GM12878 (cell line): ENCODE results near the gene SCGB3A1. TPM values are rescaled to one million over a fixed set of nuclear protein-coding genes. Genes with fewer than 3 reads are reported as not detected.

ENCODE experiments used
- JUND ChIP-seq: IDR thresholded peaks from 2 replicates; pipeline ENCODE4 v1.6.1; 2012; ENCODE audit warnings: low read depth, mild to moderate bottlenecking, low read length, improper control_type of control experiment, moderate library complexity
- ZNF687 ChIP-seq: fragments of 450-650 bp; IDR thresholded peaks from 2 replicates; pipeline ENCODE4 v1.6.1; 2017; ENCODE audit warnings: mild to moderate bottlenecking, moderate library complexity
- polyA plus RNA-seq, 11 experiments: library from polyadenylated mRNA; depleted of rRNA in 4 of 11; unstranded in 6 of 11; stranded (reverse) in 5 of 11; fragments of >200 nt; fragmentation: Nextera tagmentation in 4 of 11; fragmentation: Illumina TruSeq in 1 of 11; extraction: Ambion mirVana in 4 of 11; extraction: Trizol in 1 of 11; gene quantifications; 1 replicate in 1 of 11; 2 replicates in 10 of 11; pipeline versions ENCODE4 v1.2.1 to v1.2.3, GENCODE V29; 2011 to 2016; ENCODE audit warnings: inconsistent platforms in 2 of 11, missing spikeins in 2 of 11, low read depth in 1 of 11
- total RNA-seq, 4 experiments: library from RNA; depleted of rRNA in 3 of 4; stranded (reverse); fragments of >200 nt in 3 of 4; fragmentation: Illumina TruSeq in 1 of 4; extraction: Trizol in 1 of 4; gene quantifications; 2 replicates each; pipeline versions ENCODE4 v1.2.1 to v1.2.3, GENCODE V29; 2013 to 2021
- TF ChIP-seq, protein P1 (sequence below): fragments of 450-650 bp; IDR thresholded peaks from 2 replicates; pipeline ENCODE4 v1.6.1; 2016; ENCODE audit warnings: mild to moderate bottlenecking, moderate library complexity, borderline replicate concordance
- TF ChIP-seq, protein P2 (sequence below): fragments of 450-650 bp; conservative IDR thresholded peaks from 2 replicates; pipeline ENCODE4 v1.6.1; 2017; ENCODE audit warnings: mild to moderate bottlenecking, moderate library complexity
- TF ChIP-seq, protein P3 (sequence below): IDR thresholded peaks from 2 replicates; pipeline ENCODE4 v1.6.1; 2012; ENCODE audit warnings: low read length, inconsistent platforms
- TF ChIP-seq, protein P4 (sequence below): IDR thresholded peaks from 2 replicates; pipeline ENCODE4 v1.6.1; 2012; ENCODE audit warnings: mild to moderate bottlenecking, low read depth, low read length

The SCGB3A1 gene
- total and polyA plus RNA-seq, 10 of the 15 experiments (the other 5 are each of a cell fraction or from before 2014, with no cell fraction given), result 0.46 TPM; not detected in 9

DNA sequence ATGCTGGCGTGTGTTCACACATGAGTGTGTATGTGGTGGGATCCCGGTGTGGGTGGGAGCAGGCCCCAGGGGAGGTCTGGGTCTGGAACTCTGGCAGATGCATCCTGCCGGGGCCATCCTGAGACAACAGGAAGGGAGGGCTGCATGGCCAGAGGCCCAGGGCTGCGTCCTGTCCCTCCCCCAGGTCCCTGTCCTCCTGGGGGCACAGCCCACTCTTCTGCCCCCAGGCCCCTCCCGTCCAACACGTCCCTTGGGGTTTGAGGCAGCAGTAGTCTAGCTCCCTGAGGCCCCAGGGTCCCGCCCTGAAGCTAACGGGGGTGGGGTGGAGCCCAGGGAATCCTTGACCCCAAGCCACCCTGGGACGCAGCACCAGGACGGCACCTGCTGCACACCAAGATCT, 41.5 kb upstream of the SCGB3A1 start (continued):
- TF ChIP-seq JUND, result no peak
- TF ChIP-seq, protein P1, sequence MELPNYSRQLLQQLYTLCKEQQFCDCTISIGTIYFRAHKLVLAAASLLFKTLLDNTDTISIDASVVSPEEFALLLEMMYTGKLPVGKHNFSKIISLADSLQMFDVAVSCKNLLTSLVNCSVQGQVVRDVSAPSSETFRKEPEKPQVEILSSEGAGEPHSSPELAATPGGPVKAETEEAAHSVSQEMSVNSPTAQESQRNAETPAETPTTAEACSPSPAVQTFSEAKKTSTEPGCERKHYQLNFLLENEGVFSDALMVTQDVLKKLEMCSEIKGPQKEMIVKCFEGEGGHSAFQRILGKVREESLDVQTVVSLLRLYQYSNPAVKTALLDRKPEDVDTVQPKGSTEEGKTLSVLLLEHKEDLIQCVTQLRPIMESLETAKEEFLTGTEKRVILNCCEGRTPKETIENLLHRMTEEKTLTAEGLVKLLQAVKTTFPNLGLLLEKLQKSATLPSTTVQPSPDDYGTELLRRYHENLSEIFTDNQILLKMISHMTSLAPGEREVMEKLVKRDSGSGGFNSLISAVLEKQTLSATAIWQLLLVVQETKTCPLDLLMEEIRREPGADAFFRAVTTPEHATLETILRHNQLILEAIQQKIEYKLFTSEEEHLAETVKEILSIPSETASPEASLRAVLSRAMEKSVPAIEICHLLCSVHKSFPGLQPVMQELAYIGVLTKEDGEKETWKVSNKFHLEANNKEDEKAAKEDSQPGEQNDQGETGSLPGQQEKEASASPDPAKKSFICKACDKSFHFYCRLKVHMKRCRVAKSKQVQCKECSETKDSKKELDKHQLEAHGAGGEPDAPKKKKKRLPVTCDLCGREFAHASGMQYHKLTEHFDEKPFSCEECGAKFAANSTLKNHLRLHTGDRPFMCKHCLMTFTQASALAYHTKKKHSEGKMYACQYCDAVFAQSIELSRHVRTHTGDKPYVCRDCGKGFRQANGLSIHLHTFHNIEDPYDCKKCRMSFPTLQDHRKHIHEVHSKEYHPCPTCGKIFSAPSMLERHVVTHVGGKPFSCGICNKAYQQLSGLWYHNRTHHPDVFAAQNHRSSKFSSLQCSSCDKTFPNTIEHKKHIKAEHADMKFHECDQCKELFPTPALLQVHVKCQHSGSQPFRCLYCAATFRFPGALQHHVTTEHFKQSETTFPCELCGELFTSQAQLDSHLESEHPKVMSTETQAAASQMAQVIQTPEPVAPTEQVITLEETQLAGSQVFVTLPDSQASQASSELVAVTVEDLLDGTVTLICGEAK, result no peak
- TF ChIP-seq, protein P2, sequence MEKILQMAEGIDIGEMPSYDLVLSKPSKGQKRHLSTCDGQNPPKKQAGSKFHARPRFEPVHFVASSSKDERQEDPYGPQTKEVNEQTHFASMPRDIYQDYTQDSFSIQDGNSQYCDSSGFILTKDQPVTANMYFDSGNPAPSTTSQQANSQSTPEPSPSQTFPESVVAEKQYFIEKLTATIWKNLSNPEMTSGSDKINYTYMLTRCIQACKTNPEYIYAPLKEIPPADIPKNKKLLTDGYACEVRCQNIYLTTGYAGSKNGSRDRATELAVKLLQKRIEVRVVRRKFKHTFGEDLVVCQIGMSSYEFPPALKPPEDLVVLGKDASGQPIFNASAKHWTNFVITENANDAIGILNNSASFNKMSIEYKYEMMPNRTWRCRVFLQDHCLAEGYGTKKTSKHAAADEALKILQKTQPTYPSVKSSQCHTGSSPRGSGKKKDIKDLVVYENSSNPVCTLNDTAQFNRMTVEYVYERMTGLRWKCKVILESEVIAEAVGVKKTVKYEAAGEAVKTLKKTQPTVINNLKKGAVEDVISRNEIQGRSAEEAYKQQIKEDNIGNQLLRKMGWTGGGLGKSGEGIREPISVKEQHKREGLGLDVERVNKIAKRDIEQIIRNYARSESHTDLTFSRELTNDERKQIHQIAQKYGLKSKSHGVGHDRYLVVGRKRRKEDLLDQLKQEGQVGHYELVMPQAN, result no peak
- TF ChIP-seq, protein P3, sequence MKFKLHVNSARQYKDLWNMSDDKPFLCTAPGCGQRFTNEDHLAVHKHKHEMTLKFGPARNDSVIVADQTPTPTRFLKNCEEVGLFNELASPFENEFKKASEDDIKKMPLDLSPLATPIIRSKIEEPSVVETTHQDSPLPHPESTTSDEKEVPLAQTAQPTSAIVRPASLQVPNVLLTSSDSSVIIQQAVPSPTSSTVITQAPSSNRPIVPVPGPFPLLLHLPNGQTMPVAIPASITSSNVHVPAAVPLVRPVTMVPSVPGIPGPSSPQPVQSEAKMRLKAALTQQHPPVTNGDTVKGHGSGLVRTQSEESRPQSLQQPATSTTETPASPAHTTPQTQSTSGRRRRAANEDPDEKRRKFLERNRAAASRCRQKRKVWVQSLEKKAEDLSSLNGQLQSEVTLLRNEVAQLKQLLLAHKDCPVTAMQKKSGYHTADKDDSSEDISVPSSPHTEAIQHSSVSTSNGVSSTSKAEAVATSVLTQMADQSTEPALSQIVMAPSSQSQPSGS, result no peak
- no peak for TF ChIP-seq ZNF687
- TF ChIP-seq, protein P4, sequence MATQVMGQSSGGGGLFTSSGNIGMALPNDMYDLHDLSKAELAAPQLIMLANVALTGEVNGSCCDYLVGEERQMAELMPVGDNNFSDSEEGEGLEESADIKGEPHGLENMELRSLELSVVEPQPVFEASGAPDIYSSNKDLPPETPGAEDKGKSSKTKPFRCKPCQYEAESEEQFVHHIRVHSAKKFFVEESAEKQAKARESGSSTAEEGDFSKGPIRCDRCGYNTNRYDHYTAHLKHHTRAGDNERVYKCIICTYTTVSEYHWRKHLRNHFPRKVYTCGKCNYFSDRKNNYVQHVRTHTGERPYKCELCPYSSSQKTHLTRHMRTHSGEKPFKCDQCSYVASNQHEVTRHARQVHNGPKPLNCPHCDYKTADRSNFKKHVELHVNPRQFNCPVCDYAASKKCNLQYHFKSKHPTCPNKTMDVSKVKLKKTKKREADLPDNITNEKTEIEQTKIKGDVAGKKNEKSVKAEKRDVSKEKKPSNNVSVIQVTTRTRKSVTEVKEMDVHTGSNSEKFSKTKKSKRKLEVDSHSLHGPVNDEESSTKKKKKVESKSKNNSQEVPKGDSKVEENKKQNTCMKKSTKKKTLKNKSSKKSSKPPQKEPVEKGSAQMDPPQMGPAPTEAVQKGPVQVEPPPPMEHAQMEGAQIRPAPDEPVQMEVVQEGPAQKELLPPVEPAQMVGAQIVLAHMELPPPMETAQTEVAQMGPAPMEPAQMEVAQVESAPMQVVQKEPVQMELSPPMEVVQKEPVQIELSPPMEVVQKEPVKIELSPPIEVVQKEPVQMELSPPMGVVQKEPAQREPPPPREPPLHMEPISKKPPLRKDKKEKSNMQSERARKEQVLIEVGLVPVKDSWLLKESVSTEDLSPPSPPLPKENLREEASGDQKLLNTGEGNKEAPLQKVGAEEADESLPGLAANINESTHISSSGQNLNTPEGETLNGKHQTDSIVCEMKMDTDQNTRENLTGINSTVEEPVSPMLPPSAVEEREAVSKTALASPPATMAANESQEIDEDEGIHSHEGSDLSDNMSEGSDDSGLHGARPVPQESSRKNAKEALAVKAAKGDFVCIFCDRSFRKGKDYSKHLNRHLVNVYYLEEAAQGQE, result no peak
